ENCODE results near the gene PDXP. TPM values are rescaled to one million over a fixed set of nuclear protein-coding genes. Genes with fewer than 3 reads are reported as not detected.

The PDXP gene
- total RNA-seq, 1 experiment from 2014 or later, result 24.2 TPM

Other genes starting within 250 kb of the PDXP start
- 0.07 TPM in 1 of 2 replicates, not detected in the other for gene ELFN2, start 231.2 kb upstream of the PDXP start, total RNA-seq (2014; rRNA removed; shearing (Covaris generic); ENCODE audit: low replicate concordance)
- 0.27 and 0.66 TPM in 2 replicates for gene MFNG, start 172.3 kb upstream of the PDXP start, total RNA-seq (2014; rRNA removed; shearing (Covaris generic); ENCODE audit: low replicate concordance)
- gene CARD10, start 139.3 kb upstream of the PDXP start, total RNA-seq (2014; rRNA removed; shearing (Covaris generic); ENCODE audit: low replicate concordance), result 17.1 and 18.9 TPM in 2 replicates
- 31.6 and 38.5 TPM in 2 replicates for gene CDC42EP1, start 98.2 kb upstream of the PDXP start, total RNA-seq (2014; rRNA removed; shearing (Covaris generic); ENCODE audit: low replicate concordance)
- not detected in 2 replicates for gene LGALS2, start 78.6 kb upstream of the PDXP start, total RNA-seq (2014; rRNA removed; shearing (Covaris generic); ENCODE audit: low replicate concordance)
- 13.8 and 33.2 TPM in 2 replicates for gene GGA1, start 49.9 kb upstream of the PDXP start, total RNA-seq (2014; rRNA removed; shearing (Covaris generic); ENCODE audit: low replicate concordance)
- 0.95 TPM in 1 of 2 replicates, not detected in the other for gene SH3BP1, start 19.1 kb upstream of the PDXP start, total RNA-seq (2014; rRNA removed; shearing (Covaris generic); ENCODE audit: low replicate concordance)
- 3,913 and 4,947 TPM in 2 replicates for gene LGALS1, start 16.9 kb downstream of the PDXP start, total RNA-seq (2014; rRNA removed; shearing (Covaris generic); ENCODE audit: low replicate concordance)
- 61.0 and 111 TPM in 2 replicates for gene NOL12, start 27.6 kb downstream of the PDXP start, total RNA-seq (2014; rRNA removed; shearing (Covaris generic); ENCODE audit: low replicate concordance)
- 154 and 194 TPM in 2 replicates for gene TRIOBP, start 38.3 kb downstream of the PDXP start, total RNA-seq (2014; rRNA removed; shearing (Covaris generic); ENCODE audit: low replicate concordance)
- gene GCAT, start 149.2 kb downstream of the PDXP start, total RNA-seq (2014; rRNA removed; shearing (Covaris generic); ENCODE audit: low replicate concordance), result 23.6 and 39.4 TPM in 2 replicates
- not detected in 2 replicates for gene GALR3, start 164.7 kb downstream of the PDXP start, total RNA-seq (2014; rRNA removed; shearing (Covaris generic); ENCODE audit: low replicate concordance)
- 40.9 and 61.1 TPM in 2 replicates for gene ANKRD54, start 185.6 kb downstream of the PDXP start, total RNA-seq (2014; rRNA removed; shearing (Covaris generic); ENCODE audit: low replicate concordance)
- 303 and 347 TPM in 2 replicates for gene EIF3L, start 190.7 kb downstream of the PDXP start, total RNA-seq (2014; rRNA removed; shearing (Covaris generic); ENCODE audit: low replicate concordance)
- 13.8 and 25.3 TPM in 2 replicates for gene MICALL1, start 247.6 kb downstream of the PDXP start, total RNA-seq (2014; rRNA removed; shearing (Covaris generic); ENCODE audit: low replicate concordance)